Activated CD4-positive, alpha-beta T cell treated with anti-CD3 and anti-CD28 coated beads for 36 hours (primary cell): ENCODE measurements around the gene AKNAD1. TPM values are rescaled to one million over a fixed set of nuclear protein-coding genes. Genes with fewer than 3 reads are reported as not detected.

Experiments
- ATAC-seq: fragments of 200-7000 bp; cut with Tn5 transposase; one replicate; pipeline ENCODE4 v1.10.0; 2021; ENCODE audit warnings: mild to moderate bottlenecking, moderate library complexity
- CTCF ChIA-PET: fragments of 350-600 bp; sonication (Branson Sonifier 250); formaldehyde crosslinking; loops from one replicate; lab custom pipeline; 2021; ENCODE audit warnings: antibody characterized with exemption; lab: Charles Lee
- POLR2A ChIA-PET: fragments of 350-600 bp; sonication (Branson Sonifier 250); formaldehyde crosslinking; loops from one replicate; lab custom pipeline; 2021; ENCODE audit warnings: antibody characterized with exemption, inconsistent platforms; lab: Charles Lee
- DNase-seq: peaks from one replicate; pipeline ENCODE4 v3.0.0-alpha.2; 2020
- H3K27ac Mint-ChIP-seq: one replicate; pipeline ENCODE4 v1.8.0; 2021; ENCODE audit warnings: mixed read lengths
- H3K27me3 Mint-ChIP-seq: one replicate; pipeline ENCODE4 v1.8.0; 2021; ENCODE audit warnings: mixed read lengths
- H3K36me3 Mint-ChIP-seq: one replicate; pipeline ENCODE4 v1.8.0; 2021; ENCODE audit warnings: low read depth, mixed read lengths
- H3K4me1 Mint-ChIP-seq: one replicate; pipeline ENCODE4 v1.8.0; 2021; ENCODE audit warnings: mixed read lengths
- H3K4me3 Mint-ChIP-seq: one replicate; pipeline ENCODE4 v1.8.0; 2021; ENCODE audit warnings: mild to moderate bottlenecking, moderate library complexity, mixed read lengths
- H3K9me3 Mint-ChIP-seq: one replicate; pipeline ENCODE4 v1.8.0; 2021; ENCODE audit warnings: low read depth, mixed read lengths
- intact Hi-C, 2 experiments: fragments of 100-400 bp; cut with DNase I in 1 of 2; cut with micrococcal nuclease in 1 of 2; formaldehyde crosslinking; loops; one replicate each; pipeline versions ENCODE4 v1.14.2 to v1.15.1; 2022 to 2024; cut with DNase I, micrococcal nuclease
- total RNA-seq, 2 experiments: library from RNA; stranded (reverse); gene quantifications; one replicate each; pipeline ENCODE4 v1.2.3, GENCODE V29; 2021

AKNAD1 gene
- total RNA-seq, 2 experiments from 2014 or later = not detected

- intact Hi-C loops = no loop called here
- POLR2A ChIA-PET = no interaction called here
- no peak overlapping the region for H3K27ac Mint-ChIP-seq
- peaks cover 47% of the 10 kb centered on the region for H3K36me3 Mint-ChIP-seq
- no peak for ATAC-seq
- H3K9me3 Mint-ChIP-seq = peaks cover 12% of the 10 kb centered on the region
- H3K27me3 Mint-ChIP-seq = no peaks in the 10 kb centered on the region
- CTCF ChIA-PET = interaction anchor here (0.5 to 1.4 kb wide), 2 partner anchors 49 to 1322 kb away, joined by 3 read pairs; no protein-coding TSS in a partner anchor
- H3K4me3 Mint-ChIP-seq = no peak overlapping the region
- H3K4me1 Mint-ChIP-seq = no peaks in the 10 kb centered on the region
- no peak for DNase-seq
These were observed 77.4 kb downstream of the AKNAD1 start for GRCh38 chr1:108779455-108779854.

DNA sequence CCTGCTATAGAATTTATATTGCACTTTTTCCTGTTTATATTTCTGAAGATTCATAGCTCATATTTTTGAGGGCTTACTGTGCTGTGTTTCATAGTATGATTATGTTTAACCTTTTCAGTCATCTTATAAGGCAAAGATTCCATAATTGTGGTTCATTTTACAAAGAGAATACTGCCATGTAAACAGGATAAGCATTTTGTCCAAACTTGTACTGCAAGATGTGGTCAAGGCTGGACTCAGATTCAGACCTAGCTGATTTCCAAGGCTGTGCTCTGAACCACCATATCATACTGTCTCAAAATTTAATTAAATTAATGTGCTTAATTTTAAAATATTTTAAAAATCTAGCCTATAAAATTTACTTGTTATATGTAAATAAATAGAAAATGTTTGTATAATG lies 79.1 kb downstream of the AKNAD1 start:
- Mint-ChIP-seq H3K36me3 (peaks cover 38% of the 10 kb centered on the region), H3K9me3 (no peaks in the 10 kb centered on the region), H3K27ac (no peak overlapping the region), H3K27me3 (no peaks in the 10 kb centered on the region), H3K4me3 (no peak overlapping the region), H3K4me1 (no peaks in the 10 kb centered on the region)
- intact Hi-C loops = no loop called here
- DNase-seq (no peak), ATAC-seq (no peak)
- ChIA-PET POLR2A (interaction anchor here (0.6 kb wide), 1 partner anchor 33 kb away, joined by 4 read pairs; no protein-coding TSS in a partner anchor), CTCF (interaction anchor here (1.0 kb wide), 1 partner anchor 21 kb away, joined by 3 read pairs; no protein-coding TSS in a partner anchor)

DNA sequence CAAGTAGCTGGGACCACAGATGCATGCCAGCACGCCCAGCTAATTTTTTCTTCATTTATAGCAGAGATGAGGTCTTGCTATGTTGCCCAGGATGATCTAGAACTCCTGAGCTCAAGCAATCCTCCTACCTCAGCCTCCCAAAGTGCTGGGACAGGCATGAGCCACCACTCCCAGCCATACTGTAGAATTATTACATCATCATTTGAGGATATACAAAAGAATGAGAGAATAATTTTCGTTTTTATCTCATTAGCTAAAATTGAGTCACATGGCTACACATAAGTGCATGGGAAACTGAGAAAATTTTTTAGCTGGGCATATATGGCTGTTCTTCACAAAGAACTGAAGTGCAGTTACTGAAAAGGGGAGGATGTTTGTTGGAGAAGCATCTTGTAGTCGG lies 89.2 kb downstream of the AKNAD1 start:
- CTCF ChIA-PET = no interaction called here
- no peaks in the 10 kb centered on the region for H3K9me3 Mint-ChIP-seq

GRCh38 chr1:108767115-108767514 lies 89.8 kb downstream of the AKNAD1 start:
- Mint-ChIP-seq H3K27me3 (no peaks in the 10 kb centered on the region), H3K9me3 (no peaks in the 10 kb centered on the region), H3K36me3 (peaks cover 19% of the 10 kb centered on the region), H3K4me1 (no peaks in the 10 kb centered on the region), H3K27ac (no peak overlapping the region), H3K4me3 (no peak overlapping the region)
- DNase-seq = no peak
- ChIA-PET CTCF (interaction anchor here (2.2 kb wide), 1 partner anchor 26 kb away, joined by 8 read pairs; no protein-coding TSS in a partner anchor), POLR2A (no interaction called here)
- intact Hi-C loops = no loop called here
- ATAC-seq = no peak

More for the DNA sequence above, 89.2 kb downstream of the AKNAD1 start:
- H3K4me3 Mint-ChIP-seq = no peak overlapping the region
- intact Hi-C loops = no loop called here
- ATAC-seq (no peak), DNase-seq (no peak)
- H3K4me1 Mint-ChIP-seq = no peaks in the 10 kb centered on the region
- no peaks in the 10 kb centered on the region for H3K27me3 Mint-ChIP-seq
- peaks cover 15% of the 10 kb centered on the region for H3K36me3 Mint-ChIP-seq
- H3K27ac Mint-ChIP-seq = no peak overlapping the region
- POLR2A ChIA-PET = no interaction called here

Other genes starting within 250 kb of the AKNAD1 start
- 10 to 100 TPM; 14.6 to 20.6 TPM for gene HENMT1, start 196.0 kb downstream of the AKNAD1 start, total RNA-seq
- 10 to 100 TPM; 57.9 to 61.1 TPM for gene PRPF38B, start 164.8 kb downstream of the AKNAD1 start, total RNA-seq
- under 1 TPM in 1 of 2 experiments, not detected in 1; 0.12 TPM for gene FNDC7, start 144.2 kb downstream of the AKNAD1 start, total RNA-seq
- 10 to 100 TPM; 38.9 to 39.3 TPM for gene STXBP3, start 110.4 kb downstream of the AKNAD1 start, total RNA-seq
- gene GPSM2, start 19.9 kb upstream of the AKNAD1 start, total RNA-seq = 10 to 100 TPM; 14.0 to 17.1 TPM
- gene CLCC1, start 106.4 kb upstream of the AKNAD1 start, total RNA-seq = 10 to 100 TPM; 15.7 to 17.1 TPM
- gene WDR47, start 185.0 kb upstream of the AKNAD1 start, total RNA-seq = 1 to 10 TPM; 6.9 to 7.6 TPM
- gene TAF13, start 218.9 kb upstream of the AKNAD1 start, total RNA-seq = 10 to 100 TPM; 12.1 to 20.1 TPM
- gene TMEM167B, start 233.7 kb upstream of the AKNAD1 start, total RNA-seq = 10 to 100 TPM; 26.8 to 28.4 TPM